IMR-90 (cell line): ENCODE results near the gene ST8SIA2. TPM values are rescaled to one million over a fixed set of nuclear protein-coding genes. Genes with fewer than 3 reads are reported as not detected.

Experiments used
- ATAC-seq: fragments of 200-7000 bp; cut with Tn5 transposase; 2 replicates; pipeline ENCODE4 v1.9.1; 2020; ENCODE audit warnings: low read depth, mild to moderate bottlenecking, moderate library complexity
- BruUV-seq: library from RNA; stranded (reverse); fragments of 400-500 nt; replicated peaks from 2 replicates; lab custom pipeline; 2021; lab: Mats Ljungman, UMichigan
- CTCF ChIA-PET: fragments of 300-600 bp; formaldehyde crosslinking; extraction: SDS; loops from one replicate; lab custom pipeline; 2021; ENCODE audit warnings: antibody characterized with exemption; lab: Yijun Ruan, JAX
- POLR2A ChIA-PET: fragments of 300-600 bp; sonication (Branson Sonifier 250); formaldehyde crosslinking; loops from one replicate; lab custom pipeline; 2022; ENCODE audit warnings: antibody characterized with exemption; ENCODE audit not compliant: unreplicated experiment; lab: Charles Lee
- DNase-seq: peaks from one replicate; pipeline ENCODE4 v3.0.0; 2013
- H2AFZ ChIP-seq: replicated peaks from 2 replicates; pipeline ENCODE3; 2013; ENCODE audit warnings: low read length, mild to moderate bottlenecking; ENCODE audit not compliant: poor library complexity
- H2AK5ac ChIP-seq: 2 replicates; pipeline ENCODE4 v1.6.1; 2013; ENCODE audit warnings: low read depth, low read length, inconsistent platforms
- H2AK9ac ChIP-seq: replicated peaks from 2 replicates; pipeline ENCODE3; 2013; ENCODE audit warnings: mild to moderate bottlenecking, low read depth, low read length, moderate library complexity; ENCODE audit not compliant: poor library complexity
- H2BK120ac ChIP-seq: 2 replicates; pipeline ENCODE4 v1.6.1; 2013; ENCODE audit warnings: low read depth, low read length, inconsistent platforms
- H2BK15ac ChIP-seq: 3 replicates; pipeline ENCODE4 v1.6.1; 2013; ENCODE audit warnings: low read depth, low read length, inconsistent platforms
- H2BK20ac ChIP-seq: 2 replicates; pipeline ENCODE4 v1.6.1; 2013; ENCODE audit warnings: low read depth, mild to moderate bottlenecking, inconsistent platforms, low read length, moderate library complexity
- H2BK5ac ChIP-seq: 2 replicates; pipeline ENCODE4 v1.6.1; 2013; ENCODE audit warnings: mild to moderate bottlenecking, low read depth, low read length, inconsistent platforms; ENCODE audit not compliant: poor library complexity, severe bottlenecking
- H3K14ac ChIP-seq: replicated peaks from 2 replicates; pipeline ENCODE4 v1.6.1; 2013; ENCODE audit warnings: low read depth, low read length, inconsistent platforms
- H3K18ac ChIP-seq: 2 replicates; pipeline ENCODE4 v1.6.1; 2013; ENCODE audit warnings: low read depth, low read length, control low read depth
- H3K23ac ChIP-seq: 2 replicates; pipeline ENCODE4 v1.6.1; 2013; ENCODE audit warnings: low read depth, low read length, inconsistent platforms
- H3K27ac ChIP-seq: 2 replicates; pipeline ENCODE4 v1.5.1; 2013; ENCODE audit warnings: mild to moderate bottlenecking, control low read depth, low read length; ENCODE audit not compliant: insufficient read depth
- H3K27me3 ChIP-seq: 2 replicates; pipeline ENCODE4 v1.6.1; 2013; ENCODE audit warnings: low read length; ENCODE audit not compliant: control insufficient read depth, insufficient read depth
- H3K36me3 ChIP-seq: 2 replicates; pipeline ENCODE4 v1.6.1; 2013; ENCODE audit warnings: low read length, mixed read lengths; ENCODE audit not compliant: control insufficient read depth, insufficient read depth
- H3K4ac ChIP-seq: 2 replicates; pipeline ENCODE4 v1.6.1; 2013; ENCODE audit warnings: low read depth, low read length, inconsistent platforms
- H3K4me1 ChIP-seq: 2 replicates; pipeline ENCODE4 v1.6.1; 2013; ENCODE audit warnings: low read length, mixed read lengths; ENCODE audit not compliant: control insufficient read depth, insufficient read depth
- H3K4me2 ChIP-seq: 2 replicates; pipeline ENCODE4 v1.6.1; 2013; ENCODE audit warnings: low read depth, mild to moderate bottlenecking, control low read depth, low read length, moderate library complexity
- H3K4me3 ChIP-seq: 2 replicates; pipeline ENCODE4 v1.5.1; 2013; ENCODE audit warnings: low read depth, mild to moderate bottlenecking, control low read depth, low read length, moderate library complexity; ENCODE audit not compliant: insufficient read depth
- H3K56ac ChIP-seq: 2 replicates; pipeline ENCODE4 v1.6.1; 2013; ENCODE audit warnings: low read length, inconsistent platforms; ENCODE audit not compliant: insufficient read depth; ENCODE audit errors: extremely low read depth
- H3K79me1 ChIP-seq, 2 experiments: 2 replicates each; pipeline ENCODE4 v1.6.1; 2013; ENCODE audit warnings: low read length in 2 of 2, inconsistent platforms in 1 of 2, low read depth in 1 of 2
- H3K9ac ChIP-seq: 2 replicates; pipeline ENCODE4 v1.6.1; 2013; ENCODE audit warnings: low read depth, low read length, control low read depth
- H3K9me1 ChIP-seq: 2 replicates; pipeline ENCODE4 v1.6.1; 2013; ENCODE audit warnings: low read length, inconsistent platforms; ENCODE audit not compliant: insufficient read depth
- H3K9me3 ChIP-seq: 2 replicates; pipeline ENCODE4 v1.6.1; 2013; ENCODE audit warnings: low read length; ENCODE audit not compliant: control insufficient read depth, insufficient read depth
- H4K20me1 ChIP-seq: 2 replicates; pipeline ENCODE4 v1.6.1; 2013; ENCODE audit warnings: low read length, inconsistent platforms; ENCODE audit not compliant: insufficient read depth
- H4K5ac ChIP-seq: 2 replicates; pipeline ENCODE4 v1.6.1; 2013; ENCODE audit warnings: mild to moderate bottlenecking, low read depth, low read length, control low read depth
- H4K8ac ChIP-seq, 2 experiments: 2 replicates each; pipeline ENCODE4 v1.6.1; 2013; ENCODE audit warnings: low read depth in 2 of 2, low read length in 2 of 2, control low read depth in 1 of 2, inconsistent platforms in 1 of 2
- H4K91ac ChIP-seq: 2 replicates; pipeline ENCODE4 v1.6.1; 2013; ENCODE audit warnings: low read depth, low read length, inconsistent platforms; ENCODE audit not compliant: insufficient read depth
- BHLHE40 ChIP-seq: fragments of 150-350 bp; IDR thresholded peaks from 2 replicates; pipeline ENCODE4 v1.6.1; 2016; ENCODE audit warnings: mild to moderate bottlenecking, low read depth, low read length
- CEBPB ChIP-seq: IDR thresholded peaks from 2 replicates; pipeline ENCODE4 v1.6.1; 2012; ENCODE audit warnings: low read depth, low read length, improper control_type of control experiment
- CHD1 ChIP-seq: IDR thresholded peaks from 2 replicates; pipeline ENCODE4 v1.6.1; 2012; ENCODE audit warnings: low read depth, low read length, improper control_type of control experiment
- FOS ChIP-seq: fragments of 150-350 bp; IDR thresholded peaks from 2 replicates; pipeline ENCODE4 v1.6.1; 2016; ENCODE audit warnings: low read depth, low read length
- MAFK ChIP-seq: IDR thresholded peaks from 2 replicates; pipeline ENCODE4 v1.6.1; 2012; ENCODE audit warnings: low read depth, low read length, improper control_type of control experiment
- MAZ ChIP-seq: IDR thresholded peaks from 2 replicates; pipeline ENCODE4 v1.6.1; 2012; ENCODE audit warnings: low read depth, mild to moderate bottlenecking, low read length, improper control_type of control experiment, moderate library complexity, borderline replicate concordance
- NFE2L2 ChIP-seq: fragments of 150-350 bp; IDR thresholded peaks from 2 replicates; pipeline ENCODE4 v1.6.1; 2016; ENCODE audit warnings: low read depth, mild to moderate bottlenecking, low read length
- POLR2A ChIP-seq: IDR thresholded peaks from 2 replicates; pipeline ENCODE4 v1.6.1; 2012; ENCODE audit warnings: mild to moderate bottlenecking, low read depth, low read length
- RAD21 ChIP-seq: IDR thresholded peaks from 2 replicates; pipeline ENCODE4 v1.6.1; 2012; ENCODE audit warnings: low read length, improper control_type of control experiment
- RCOR1 ChIP-seq: IDR thresholded peaks from 2 replicates; pipeline ENCODE4 v1.6.1; 2012; ENCODE audit warnings: mild to moderate bottlenecking, low read length, improper control_type of control experiment; ENCODE audit not compliant: insufficient replicate concordance
- RFX5 ChIP-seq: IDR thresholded peaks from 2 replicates; pipeline ENCODE4 v1.8.0; 2012; ENCODE audit warnings: low read depth, mild to moderate bottlenecking, low read length, moderate library complexity
- SMC3 ChIP-seq: fragments of 150-350 bp; IDR thresholded peaks from 2 replicates; pipeline ENCODE4 v1.6.1; 2016; ENCODE audit warnings: low read depth, mild to moderate bottlenecking, antibody characterized with exemption, low read length, moderate library complexity
- WGBS, 2 experiments: methylation state at CpG; one replicate each; pipeline versions ENCODE4 v1.1.5 to v1.1.7; 2013; ENCODE audit warnings: missing lambda C conversion rate in 2 of 2; ENCODE audit not compliant: insufficient read length in 1 of 2; ENCODE audit errors: extremely low coverage in 2 of 2; 5-methylcytosine and 5-hydroxymethylcytosine counted together
- dilution Hi-C: fragments of 300-500 bp; cut with HindIII; formaldehyde crosslinking; loops from one replicate; pipeline ENCODE4 v1.14.3; 2018; ENCODE audit warnings: low sequenced_read_pairs; ENCODE audit not compliant: unreplicated experiment
- in situ Hi-C: fragments of 300-500 bp; cut with MboI; formaldehyde crosslinking; loops from 3 replicates; pipeline ENCODE4 v1.14.3; 2019; ENCODE audit warnings: low sequenced_read_pairs, inconsistent platforms, mixed read lengths
- intact Hi-C: fragments of 100-400 bp; cut with micrococcal nuclease; formaldehyde crosslinking; loops from 2 replicates; pipeline ENCODE4 v1.10.0; 2022
- polyA plus RNA-seq, 3 experiments: library from polyadenylated mRNA; depleted of rRNA; stranded (reverse); fragments of >200 nt; gene quantifications; 2 replicates each; pipeline ENCODE4 v1.2.3, GENCODE V29; 2012; ENCODE audit warnings: low replicate concordance in 1 of 3
- total RNA-seq: library from RNA; depleted of rRNA; stranded (reverse); fragments of >200 nt; gene quantifications from 2 replicates; pipeline ENCODE4 v1.2.3, GENCODE V29; 2012
- TF ChIP-seq, protein P1 (sequence below): conservative IDR thresholded peaks from 2 replicates; pipeline ENCODE4 v1.5.1; 2012; ENCODE audit warnings: mild to moderate bottlenecking, low read depth, low read length, improper control_type of control experiment
- TF ChIP-seq, protein P2 (sequence below): fragments of 150-350 bp; IDR thresholded peaks from 2 replicates; pipeline ENCODE4 v1.6.1; 2017; ENCODE audit warnings: mild to moderate bottlenecking, antibody characterized with exemption, low read length, low read depth
- TF ChIP-seq, protein P3 (sequence below): fragments of 150-350 bp; IDR thresholded peaks from 2 replicates; pipeline ENCODE4 v1.6.1; 2016; ENCODE audit warnings: low read depth, mild to moderate bottlenecking, low read length, moderate library complexity, borderline replicate concordance

ST8SIA2 gene
- total and polyA plus RNA-seq, 2 of the 4 experiments (the other 2 are of a cell fraction): not detected

DNA sequence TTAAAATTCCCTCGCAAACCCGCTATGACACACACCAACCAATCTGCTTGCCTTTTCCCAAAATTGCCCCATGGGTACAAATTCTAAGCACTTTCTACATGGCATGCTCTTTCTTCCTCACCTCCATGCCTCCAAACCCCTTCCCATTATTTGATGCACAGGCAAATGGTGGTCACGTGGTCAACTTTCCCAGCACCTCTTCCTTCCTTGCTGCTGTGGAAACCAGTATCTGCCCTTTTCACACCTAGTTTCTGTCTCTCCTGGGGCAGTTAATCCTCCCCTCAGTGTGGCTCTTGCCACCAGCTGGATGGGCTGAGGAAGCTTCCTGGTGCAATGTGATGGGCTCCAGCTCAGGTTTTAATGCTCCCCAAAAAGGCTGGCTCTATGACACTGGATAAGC is 38.4 kb upstream of the ST8SIA2 start:
- dilution Hi-C loops: no loop called here
- BruUV-seq: no TSS peak
- Histone ChIP-seq H3K4ac (no peak overlapping the region), H4K91ac (no peak overlapping the region), H3K9ac (no peak overlapping the region), H3K23ac (no peak overlapping the region), H3K36me3 (no peaks in the 10 kb centered on the region), H2AFZ (no peak overlapping the region), H4K8ac (no peak overlapping the region), H3K9me3 (no peaks in the 10 kb centered on the region), H2AK9ac (no peak overlapping the region), H3K18ac (no peak overlapping the region), H2BK20ac (no peak overlapping the region), H3K27me3 (no peaks in the 10 kb centered on the region), H2AK5ac (no peak overlapping the region), H3K4me1 (no peaks in the 10 kb centered on the region), H3K79me1 (no peaks in the 10 kb centered on the region), H2BK120ac (no peak overlapping the region), H3K14ac (no peak overlapping the region), H2BK5ac (no peak overlapping the region), H3K27ac (no peak overlapping the region), H3K4me2 (no peak overlapping the region), H3K4me3 (no peak overlapping the region), H4K5ac (no peak overlapping the region), H2BK15ac (no peak overlapping the region), H3K56ac (no peak overlapping the region), H3K9me1 (no peaks in the 10 kb centered on the region), H4K20me1 (no peaks in the 10 kb centered on the region)
- no peak for DNase-seq
- CTCF ChIA-PET: no interaction called here
- POLR2A ChIA-PET: no interaction called here
- TF ChIP-seq, protein P1, sequence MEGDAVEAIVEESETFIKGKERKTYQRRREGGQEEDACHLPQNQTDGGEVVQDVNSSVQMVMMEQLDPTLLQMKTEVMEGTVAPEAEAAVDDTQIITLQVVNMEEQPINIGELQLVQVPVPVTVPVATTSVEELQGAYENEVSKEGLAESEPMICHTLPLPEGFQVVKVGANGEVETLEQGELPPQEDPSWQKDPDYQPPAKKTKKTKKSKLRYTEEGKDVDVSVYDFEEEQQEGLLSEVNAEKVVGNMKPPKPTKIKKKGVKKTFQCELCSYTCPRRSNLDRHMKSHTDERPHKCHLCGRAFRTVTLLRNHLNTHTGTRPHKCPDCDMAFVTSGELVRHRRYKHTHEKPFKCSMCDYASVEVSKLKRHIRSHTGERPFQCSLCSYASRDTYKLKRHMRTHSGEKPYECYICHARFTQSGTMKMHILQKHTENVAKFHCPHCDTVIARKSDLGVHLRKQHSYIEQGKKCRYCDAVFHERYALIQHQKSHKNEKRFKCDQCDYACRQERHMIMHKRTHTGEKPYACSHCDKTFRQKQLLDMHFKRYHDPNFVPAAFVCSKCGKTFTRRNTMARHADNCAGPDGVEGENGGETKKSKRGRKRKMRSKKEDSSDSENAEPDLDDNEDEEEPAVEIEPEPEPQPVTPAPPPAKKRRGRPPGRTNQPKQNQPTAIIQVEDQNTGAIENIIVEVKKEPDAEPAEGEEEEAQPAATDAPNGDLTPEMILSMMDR: no peak
- no peak for TF ChIP-seq FOS
- TF ChIP-seq BHLHE40: no peak
- TF ChIP-seq RCOR1: no peak
- TF ChIP-seq SMC3: no peak
- no peak for TF ChIP-seq RAD21
- no peak for TF ChIP-seq RFX5
- TF ChIP-seq MAFK: no peak
- TF ChIP-seq CHD1: no peak
- TF ChIP-seq, protein P2, sequence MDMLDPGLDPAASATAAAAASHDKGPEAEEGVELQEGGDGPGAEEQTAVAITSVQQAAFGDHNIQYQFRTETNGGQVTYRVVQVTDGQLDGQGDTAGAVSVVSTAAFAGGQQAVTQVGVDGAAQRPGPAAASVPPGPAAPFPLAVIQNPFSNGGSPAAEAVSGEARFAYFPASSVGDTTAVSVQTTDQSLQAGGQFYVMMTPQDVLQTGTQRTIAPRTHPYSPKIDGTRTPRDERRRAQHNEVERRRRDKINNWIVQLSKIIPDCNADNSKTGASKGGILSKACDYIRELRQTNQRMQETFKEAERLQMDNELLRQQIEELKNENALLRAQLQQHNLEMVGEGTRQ: no peak
- TF ChIP-seq, protein P3, sequence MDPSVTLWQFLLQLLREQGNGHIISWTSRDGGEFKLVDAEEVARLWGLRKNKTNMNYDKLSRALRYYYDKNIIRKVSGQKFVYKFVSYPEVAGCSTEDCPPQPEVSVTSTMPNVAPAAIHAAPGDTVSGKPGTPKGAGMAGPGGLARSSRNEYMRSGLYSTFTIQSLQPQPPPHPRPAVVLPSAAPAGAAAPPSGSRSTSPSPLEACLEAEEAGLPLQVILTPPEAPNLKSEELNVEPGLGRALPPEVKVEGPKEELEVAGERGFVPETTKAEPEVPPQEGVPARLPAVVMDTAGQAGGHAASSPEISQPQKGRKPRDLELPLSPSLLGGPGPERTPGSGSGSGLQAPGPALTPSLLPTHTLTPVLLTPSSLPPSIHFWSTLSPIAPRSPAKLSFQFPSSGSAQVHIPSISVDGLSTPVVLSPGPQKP: no peak
- TF ChIP-seq POLR2A: no peak
- TF ChIP-seq CEBPB: no peak
- TF ChIP-seq MAZ: no peak
- TF ChIP-seq NFE2L2: no peak
- ATAC-seq: no peak
- intact Hi-C loops: no loop called here
- 90% methylated on average over 2 of the region's 3 CpGs; no CpG with 5 or more reads in 1 of the 2 experiments for WGBS, 2 experiments
- in situ Hi-C loops: no loop called here
